Transverse colon (tissue), 4 donors: ENCODE measurements around the gene HOXC9.

ENCODE experiments used
- CTCF ChIP-seq, 5 experiments: fragments of 200-600 bp in 3 of 5; fragments of 450-650 bp in 2 of 5; sonication (generic) in 3 of 5; IDR thresholded peaks; 1 replicate in 2 of 5; 2 replicates in 3 of 5; pipeline ENCODE4 v1.5.1; 2016 to 2017; ENCODE audit warnings: antibody characterized with exemption in 5 of 5, inconsistent platforms in 3 of 5, mild to moderate bottlenecking in 2 of 5, moderate library complexity in 1 of 5
- EP300 ChIP-seq: sonication (generic); formaldehyde crosslinking; IDR thresholded peaks from one replicate; pipeline ENCODE4 v1.6.1; 2017; ENCODE audit warnings: antibody characterized with exemption, low read depth
- POLR2A ChIP-seq: fragments of 450-650 bp; IDR thresholded peaks from one replicate; pipeline ENCODE4 v1.6.1; 2016; ENCODE audit warnings: antibody characterized with exemption, mild to moderate bottlenecking, moderate library complexity
- POLR2AphosphoS5 ChIP-seq, 3 donors: sonication (generic); formaldehyde crosslinking; IDR thresholded peaks; one replicate each; pipeline ENCODE4 v1.6.1; 2016; ENCODE audit warnings: antibody characterized with exemption in 3 of 3

GRCh38 chr12:54019091-54019811, 19.3 kb downstream of the HOXC9 start:
- no peak for TF ChIP-seq CTCF (IDR thresholded peaks at IDR 0.05)
- TF ChIP-seq POLR2A = no peak
- no peak for TF ChIP-seq EP300
- no peak for TF ChIP-seq POLR2AphosphoS5 (IDR thresholded peaks at IDR 0.05)
